ENCODE data around the gene ATXN7L2.

The ATXN7L2 gene

GRCh38 chr1:109537450-109538178, 53.9 kb downstream of the ATXN7L2 start:
- DNase-seq (ENCODE audit: low read depth in 1 of 2, low spot score in 1 of 2), result no peak
- in situ Hi-C loops (cut with HindIII; ENCODE audit: low pct_unique_long_range_greater_than_20kb, low sequenced_read_pairs), result no loop called here
- TF ChIP-seq JUND (IDR thresholded peaks at IDR 0.05; ENCODE audit: low read depth), result no peak

GRCh38 chr1:109538827-109539555, 55.3 kb downstream of the ATXN7L2 start:
- in situ Hi-C loops (cut with HindIII; ENCODE audit: low pct_unique_long_range_greater_than_20kb, low sequenced_read_pairs), result no loop called here
- no peak for TF ChIP-seq JUND (IDR thresholded peaks at IDR 0.05; ENCODE audit: low read depth)
- DNase-seq (ENCODE audit: low read depth in 1 of 2, low spot score in 1 of 2), result no peak

GRCh38 chr1:109539676-109540075, 56.0 kb downstream of the ATXN7L2 start, which contains the start of gene GPR61:
Gene GPR61, plus strand, starts transcription at chr1:109539872. Its CDS starts 3,151 bp downstream, at chr1:109543023.
- TF ChIP-seq JUND (IDR thresholded peaks at IDR 0.05; ENCODE audit: low read depth), result no peak
- in situ Hi-C loops (cut with HindIII; ENCODE audit: low pct_unique_long_range_greater_than_20kb, low sequenced_read_pairs), result no loop called here
- no peak for DNase-seq (ENCODE audit: low read depth in 1 of 2, low spot score in 1 of 2)

GRCh38 chr1:109541102-109541501, 57.4 kb downstream of the ATXN7L2 start:
- no peak for DNase-seq (ENCODE audit: low read depth in 1 of 2, low spot score in 1 of 2)
- no peak for TF ChIP-seq JUND (IDR thresholded peaks at IDR 0.05; ENCODE audit: low read depth)
- in situ Hi-C loops (cut with HindIII; ENCODE audit: low pct_unique_long_range_greater_than_20kb, low sequenced_read_pairs), result no loop called here

Measured in T47D (cell line).